ENCODE measurements around the gene CNTROB. TPM values are rescaled to one million over a fixed set of nuclear protein-coding genes. Genes with fewer than 3 reads are reported as not detected.

The CNTROB gene
- total and polyA plus RNA-seq, 12 donors = 11.8 to 85.2 (median 19.2) TPM

GRCh38 chr17:7910281-7910680 is 21.7 kb upstream of the CNTROB start:
- Histone ChIP-seq H3K27me3 (no peaks in the 10 kb centered on the region), H3K9me3 (replicated peaks in 1 of 3) (no peaks in the 10 kb centered on the region), H3K36me3 (replicated peaks in 1 of 2) (peaks cover 0 to 69% of the 10 kb centered on the region in 2 donors), H3K4me1 (replicated peaks in 1 of 2) (peaks cover under 1 to 13% of the 10 kb centered on the region in 2 donors), H3K4me3 (no peak overlapping the region), H3K27ac (no peak overlapping the region)
- intact Hi-C loops (cut with DNase I) = loop anchor here (5.0 to 10.0 kb wide), 3 partner anchors 45 to 147 kb away; no protein-coding TSS in a partner anchor
- no peak for TF ChIP-seq POLR2A (IDR thresholded peaks at IDR 0.05)
- TF ChIP-seq CTCF (IDR thresholded peaks at IDR 0.05) = no peak
- no peak for DNase-seq
- WGBS, 4 donors = 92 to 95% (median 93%) methylated on average over 15 of the region's 15 CpGs

DNA sequence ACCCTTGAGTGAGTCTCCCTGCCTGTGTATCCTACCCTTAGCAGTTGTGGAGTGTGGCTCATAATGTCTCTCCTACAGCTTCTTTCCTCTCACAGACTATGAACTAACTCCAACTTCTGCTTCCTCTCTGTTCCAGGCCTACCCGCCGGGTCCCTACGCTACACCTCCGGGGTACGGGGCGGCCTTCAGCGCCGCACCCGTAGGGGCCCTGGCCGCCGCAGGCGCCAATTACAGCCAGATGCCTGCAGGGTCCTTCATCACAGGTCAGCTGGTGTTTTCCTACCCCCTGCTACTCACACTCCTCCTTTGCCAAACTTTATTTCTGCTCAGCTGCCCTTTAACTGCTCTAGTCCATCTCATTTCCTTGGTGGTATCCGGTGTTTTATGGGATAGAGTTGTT is 21.3 kb upstream of the CNTROB start:
- intact Hi-C loops (cut with DNase I) = loop anchor here (5.0 to 10.0 kb wide), 3 partner anchors 46 to 147 kb away; no protein-coding TSS in a partner anchor
- WGBS, 4 donors = 88 to 94% (median 92%) methylated on average over 13 of the region's 13 CpGs
- Histone ChIP-seq H3K9me3 (replicated peaks in 1 of 3) (no peaks in the 10 kb centered on the region), H3K27ac (no peak overlapping the region), H3K4me3 (no peak overlapping the region), H3K4me1 (replicated peaks in 1 of 2) (peaks cover 4 to 14% of the 10 kb centered on the region in 2 donors), H3K36me3 (replicated peaks in 1 of 2) (peaks cover 0 to 65% of the 10 kb centered on the region in 2 donors), H3K27me3 (no peaks in the 10 kb centered on the region)
- DNase-seq = no peak
- no peak for TF ChIP-seq POLR2A (IDR thresholded peaks at IDR 0.05)
- no peak for TF ChIP-seq CTCF (IDR thresholded peaks at IDR 0.05)

GRCh38 chr17:7911116-7911515 is 20.9 kb upstream of the CNTROB start:
- H3K4me3 ChIP-seq = no peak overlapping the region
- no peaks in the 10 kb centered on the region for H3K9me3 ChIP-seq (replicated peaks in 1 of 3)
- H3K27ac ChIP-seq = no peak overlapping the region
- DNase-seq = no peak
- WGBS, 4 donors = 70 to 87% (median 73%) methylated on average over 9 of the region's 9 CpGs
- no peaks in the 10 kb centered on the region for H3K27me3 ChIP-seq
- intact Hi-C loops (cut with DNase I) = loop anchor here (5.0 to 10.0 kb wide), 3 partner anchors 46 to 146 kb away; no protein-coding TSS in a partner anchor
- TF ChIP-seq POLR2A (IDR thresholded peaks at IDR 0.05) (no peak), CTCF (IDR thresholded peaks at IDR 0.05) (no peak)
- peaks cover 6 to 16% of the 10 kb centered on the region in 2 donors for H3K4me1 ChIP-seq (replicated peaks in 1 of 2)
- peaks cover 0 to 61% of the 10 kb centered on the region in 2 donors for H3K36me3 ChIP-seq (replicated peaks in 1 of 2)

GRCh38 chr17:7912927-7913524 is 19.0 kb upstream of the CNTROB start:
- TF ChIP-seq CTCF (IDR thresholded peaks at IDR 0.05) = peak; percentile 38 to 91 (median 70)
- TF ChIP-seq POLR2A (IDR thresholded peaks at IDR 0.05) = no peak
- DNase-seq = peak in 3 of 7 donors; percentile 37 to 68 (median 56)
- Histone ChIP-seq H3K27ac (no peak overlapping the region), H3K4me3 (no peak overlapping the region), H3K36me3 (replicated peaks in 1 of 2) (peaks cover 0 to 42% of the 10 kb centered on the region in 2 donors), H3K27me3 (no peaks in the 10 kb centered on the region), H3K9me3 (replicated peaks in 1 of 3) (no peaks in the 10 kb centered on the region), H3K4me1 (replicated peaks in 1 of 2) (peaks cover 10 to 25% of the 10 kb centered on the region in 2 donors)
- WGBS, 4 donors = 26 to 38% (median 35%) methylated on average over 3 of the region's 3 CpGs
- intact Hi-C loops (cut with DNase I) = loop anchor here (5.0 to 10.0 kb wide), 3 partner anchors 48 to 144 kb away; no protein-coding TSS in a partner anchor

Measured in adrenal gland (tissue), 12 donors.